Nephron (organoid): ENCODE data around the gene CYP1A1.
A peak's percentile ranks its signal among the peaks of the same experiment; 100 is the strongest.

ENCODE experiments used
- H3K27ac Mint-ChIP-seq, 3 experiments: 2 replicates each; pipeline ENCODE4 v1.8.0; 2020; ENCODE audit warnings: mixed read lengths in 3 of 3, mild to moderate bottlenecking in 2 of 3, moderate library complexity in 1 of 3
- H3K27me3 Mint-ChIP-seq: 2 replicates; pipeline ENCODE4 v1.8.0; 2021; ENCODE audit warnings: low read depth, mild to moderate bottlenecking, moderate library complexity, mixed read lengths
- H3K36me3 Mint-ChIP-seq: 2 replicates; pipeline ENCODE4 v1.8.0; 2020; ENCODE audit warnings: low read depth, mixed read lengths
- H3K4me1 Mint-ChIP-seq: 2 replicates; pipeline ENCODE4 v1.8.0; 2020; ENCODE audit warnings: mixed read lengths
- H3K4me3 Mint-ChIP-seq, 3 experiments: 2 replicates each; pipeline ENCODE4 v1.8.0; 2020; ENCODE audit warnings: mild to moderate bottlenecking in 3 of 3, mixed read lengths in 3 of 3, moderate library complexity in 2 of 3
- H3K9me3 Mint-ChIP-seq: 2 replicates; pipeline ENCODE4 v1.8.0; 2020; ENCODE audit warnings: mixed read lengths
- TF ChIP-seq, protein P1 (sequence below), 3 experiments: fragments of 200-600 bp; sonication (generic); IDR thresholded peaks; one replicate each; pipeline ENCODE4 v1.5.0; 2021; ENCODE audit warnings: antibody characterized with exemption in 3 of 3; ENCODE audit not compliant: unreplicated experiment in 3 of 3

The CYP1A1 gene

DNA sequence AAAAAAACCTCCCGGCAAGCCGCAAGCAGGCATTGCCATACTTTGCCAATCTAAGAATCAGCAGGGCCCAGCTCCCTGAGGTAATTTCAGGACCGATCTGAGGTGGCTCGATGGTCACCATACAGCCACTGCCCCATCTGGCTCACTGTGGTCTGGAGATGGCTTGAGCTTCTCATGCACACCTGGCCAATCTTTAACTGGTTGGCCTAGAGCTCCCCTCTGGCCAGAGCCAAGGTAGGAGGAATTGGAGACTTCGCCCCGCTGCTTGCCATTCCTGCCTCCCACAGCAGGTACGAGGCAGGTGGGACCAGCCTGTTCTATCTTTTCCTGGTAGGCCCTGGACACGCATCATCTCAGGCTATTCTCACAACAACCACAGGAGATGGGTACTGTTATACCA lies 33.4 kb upstream of the CYP1A1 start:
- no peaks in the 10 kb centered on the region for H3K9me3 Mint-ChIP-seq
- TF ChIP-seq, protein P1, sequence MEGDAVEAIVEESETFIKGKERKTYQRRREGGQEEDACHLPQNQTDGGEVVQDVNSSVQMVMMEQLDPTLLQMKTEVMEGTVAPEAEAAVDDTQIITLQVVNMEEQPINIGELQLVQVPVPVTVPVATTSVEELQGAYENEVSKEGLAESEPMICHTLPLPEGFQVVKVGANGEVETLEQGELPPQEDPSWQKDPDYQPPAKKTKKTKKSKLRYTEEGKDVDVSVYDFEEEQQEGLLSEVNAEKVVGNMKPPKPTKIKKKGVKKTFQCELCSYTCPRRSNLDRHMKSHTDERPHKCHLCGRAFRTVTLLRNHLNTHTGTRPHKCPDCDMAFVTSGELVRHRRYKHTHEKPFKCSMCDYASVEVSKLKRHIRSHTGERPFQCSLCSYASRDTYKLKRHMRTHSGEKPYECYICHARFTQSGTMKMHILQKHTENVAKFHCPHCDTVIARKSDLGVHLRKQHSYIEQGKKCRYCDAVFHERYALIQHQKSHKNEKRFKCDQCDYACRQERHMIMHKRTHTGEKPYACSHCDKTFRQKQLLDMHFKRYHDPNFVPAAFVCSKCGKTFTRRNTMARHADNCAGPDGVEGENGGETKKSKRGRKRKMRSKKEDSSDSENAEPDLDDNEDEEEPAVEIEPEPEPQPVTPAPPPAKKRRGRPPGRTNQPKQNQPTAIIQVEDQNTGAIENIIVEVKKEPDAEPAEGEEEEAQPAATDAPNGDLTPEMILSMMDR (IDR thresholded peaks at IDR 0.05; ENCODE audit: unreplicated experiment in 3 of 3), result no peak
- H3K27me3 Mint-ChIP-seq, result peaks cover 4% of the 10 kb centered on the region
- H3K4me3 Mint-ChIP-seq, result no peak overlapping the region
- peaks cover 7% of the 10 kb centered on the region for H3K4me1 Mint-ChIP-seq
- no peak overlapping the region for H3K27ac Mint-ChIP-seq
- no peaks in the 10 kb centered on the region for H3K36me3 Mint-ChIP-seq

DNA sequence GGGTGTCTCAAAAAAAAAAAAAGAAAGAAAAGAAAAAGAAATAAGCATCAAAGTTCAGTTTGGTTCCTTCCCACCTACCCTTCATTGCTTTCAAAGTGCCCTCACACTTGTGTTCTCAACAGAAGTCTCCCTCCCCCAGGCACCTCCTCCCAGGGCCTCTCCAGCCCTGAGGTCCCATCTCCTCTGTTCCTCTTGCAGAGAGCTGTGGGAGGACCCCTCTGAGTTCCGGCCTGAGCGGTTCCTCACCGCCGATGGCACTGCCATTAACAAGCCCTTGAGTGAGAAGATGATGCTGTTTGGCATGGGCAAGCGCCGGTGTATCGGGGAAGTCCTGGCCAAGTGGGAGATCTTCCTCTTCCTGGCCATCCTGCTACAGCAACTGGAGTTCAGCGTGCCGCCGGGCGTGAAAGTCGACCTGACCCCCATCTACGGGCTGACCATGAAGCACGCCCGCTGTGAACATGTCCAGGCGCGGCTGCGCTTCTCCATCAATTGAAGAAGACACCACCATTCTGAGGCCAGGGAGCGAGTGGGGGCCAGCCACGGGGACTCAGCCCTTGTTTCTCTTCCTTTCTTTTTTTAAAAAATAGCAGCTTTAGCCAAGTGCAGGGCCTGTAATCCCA lies 29.4 kb upstream of the CYP1A1 start:
- Mint-ChIP-seq H3K27me3 (peaks cover 3% of the 10 kb centered on the region), H3K4me1 (peaks cover 8% of the 10 kb centered on the region), H3K4me3 (no peak overlapping the region), H3K9me3 (no peaks in the 10 kb centered on the region), H3K36me3 (no peaks in the 10 kb centered on the region), H3K27ac (no peak overlapping the region)
- TF ChIP-seq, protein P1 (IDR thresholded peaks at IDR 0.05; ENCODE audit: unreplicated experiment in 3 of 3), result no peak

DNA sequence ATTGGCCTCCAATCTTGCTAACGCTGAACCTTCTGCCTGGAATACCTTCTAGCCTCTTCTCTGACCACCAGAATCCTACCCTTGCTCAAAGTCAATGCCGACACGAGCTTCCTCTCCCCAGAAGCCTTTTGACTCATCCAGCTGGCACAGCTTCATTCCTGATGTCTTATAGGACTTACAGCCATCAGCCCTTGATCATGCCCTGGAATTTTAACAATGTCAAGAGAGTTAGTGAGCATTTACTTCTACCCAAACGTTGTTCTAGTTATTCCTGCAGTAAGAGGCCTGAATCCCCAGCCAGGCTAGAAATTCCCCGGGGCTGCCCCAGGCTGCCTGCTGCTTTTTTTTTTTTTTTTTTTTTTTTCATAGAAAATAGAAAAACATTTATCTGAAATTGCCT lies 27.2 kb upstream of the CYP1A1 start:
- H3K36me3 Mint-ChIP-seq, result no peaks in the 10 kb centered on the region
- peak overlapping the region in 1 of 3 experiments; percentile 4 for H3K4me3 Mint-ChIP-seq
- peaks cover 3% of the 10 kb centered on the region for H3K27me3 Mint-ChIP-seq

DNA sequence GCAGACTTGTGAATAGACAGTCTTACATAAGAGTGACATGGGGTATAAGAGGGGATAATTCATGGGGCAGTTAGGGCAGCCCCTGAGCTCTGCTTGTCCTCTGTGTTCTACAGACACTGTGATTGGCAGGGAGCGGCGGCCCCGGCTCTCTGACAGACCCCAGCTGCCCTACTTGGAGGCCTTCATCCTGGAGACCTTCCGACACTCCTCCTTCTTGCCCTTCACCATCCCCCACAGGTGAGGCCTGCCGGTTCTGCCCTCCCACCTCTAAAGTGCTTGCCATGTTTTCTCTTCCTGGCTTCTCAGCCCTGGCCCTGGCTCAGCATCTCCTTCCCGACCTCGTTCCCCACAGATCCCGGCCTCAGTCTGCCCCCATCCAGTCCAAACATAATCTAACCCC lies 26.7 kb upstream of the CYP1A1 start:
- Mint-ChIP-seq H3K4me3 (no peak overlapping the region), H3K9me3 (no peaks in the 10 kb centered on the region), H3K27me3 (peaks cover 3% of the 10 kb centered on the region), H3K36me3 (no peaks in the 10 kb centered on the region), H3K27ac (no peak overlapping the region), H3K4me1 (peaks cover 8% of the 10 kb centered on the region)
- TF ChIP-seq, protein P1 (IDR thresholded peaks at IDR 0.05; ENCODE audit: unreplicated experiment in 3 of 3), result no peak

More for the DNA sequence above, 27.2 kb upstream of the CYP1A1 start:
- Mint-ChIP-seq H3K4me1 (peaks cover 8% of the 10 kb centered on the region), H3K27ac (no peak overlapping the region), H3K9me3 (no peaks in the 10 kb centered on the region)
- TF ChIP-seq, protein P1 (IDR thresholded peaks at IDR 0.05; ENCODE audit: unreplicated experiment in 3 of 3), result no peak

DNA sequence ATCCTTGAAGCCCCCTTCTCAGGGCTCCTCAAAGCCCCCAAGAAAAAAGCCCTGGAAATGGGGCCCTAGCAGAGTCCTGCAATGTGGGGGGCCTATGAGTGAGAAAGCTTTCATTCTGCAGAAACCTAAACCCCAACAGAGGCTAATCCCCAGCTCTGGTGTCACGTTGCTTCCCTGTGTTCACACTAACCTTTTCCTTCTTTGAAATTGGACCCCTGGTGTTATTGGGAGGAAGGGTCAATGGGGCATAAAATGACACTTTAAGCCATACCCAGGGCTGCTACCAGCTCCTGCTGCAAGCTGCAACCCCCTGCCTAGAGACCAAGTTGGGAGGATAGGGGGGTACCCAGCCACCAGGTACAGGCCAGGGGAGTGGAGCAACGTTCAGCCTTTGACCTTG lies 25.4 kb upstream of the CYP1A1 start:
- Mint-ChIP-seq H3K9me3 (no peaks in the 10 kb centered on the region), H3K36me3 (no peaks in the 10 kb centered on the region), H3K27me3 (peaks cover 3% of the 10 kb centered on the region), H3K4me3 (no peak overlapping the region), H3K4me1 (peaks cover 8% of the 10 kb centered on the region), H3K27ac (no peak overlapping the region)
- TF ChIP-seq, protein P1 (IDR thresholded peaks at IDR 0.05; ENCODE audit: unreplicated experiment in 3 of 3), result no peak

DNA sequence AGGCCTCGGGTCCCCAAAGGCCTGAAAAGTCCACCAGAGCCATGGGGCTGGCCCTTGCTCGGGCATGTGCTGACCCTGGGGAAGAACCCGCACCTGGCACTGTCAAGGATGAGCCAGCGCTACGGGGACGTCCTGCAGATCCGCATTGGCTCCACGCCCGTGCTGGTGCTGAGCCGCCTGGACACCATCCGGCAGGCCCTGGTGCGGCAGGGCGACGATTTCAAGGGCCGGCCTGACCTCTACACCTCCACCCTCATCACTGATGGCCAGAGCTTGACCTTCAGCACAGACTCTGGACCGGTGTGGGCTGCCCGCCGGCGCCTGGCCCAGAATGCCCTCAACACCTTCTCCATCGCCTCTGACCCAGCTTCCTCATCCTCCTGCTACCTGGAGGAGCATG lies 24.5 kb upstream of the CYP1A1 start:
- no peaks in the 10 kb centered on the region for H3K36me3 Mint-ChIP-seq
- no peak overlapping the region for H3K4me3 Mint-ChIP-seq
- H3K9me3 Mint-ChIP-seq, result no peaks in the 10 kb centered on the region
- H3K4me1 Mint-ChIP-seq, result peaks cover 8% of the 10 kb centered on the region
- H3K27me3 Mint-ChIP-seq, result peaks cover 3% of the 10 kb centered on the region
- TF ChIP-seq, protein P1 (IDR thresholded peaks at IDR 0.05; ENCODE audit: unreplicated experiment in 3 of 3), result no peak
- H3K27ac Mint-ChIP-seq, result no peak overlapping the region
